Loucy (cell line): ENCODE measurements around the gene PLEKHF1.

Experiments used
- H2AFZ ChIP-seq: fragments of 200-600 bp; sonication (generic); 2 replicates; pipeline ENCODE4 v1.6.0; 2016; ENCODE audit warnings: antibody characterized with exemption, mild to moderate bottlenecking, low read length, moderate library complexity
- H3F3A ChIP-seq: fragments of 200-600 bp; 2 replicates; pipeline ENCODE4 v1.6.0; 2016; ENCODE audit warnings: antibody characterized with exemption, low read depth, mild to moderate bottlenecking
- H3K27me3 ChIP-seq: fragments of 200-600 bp; sonication (generic); 2 replicates; pipeline ENCODE4 v1.6.1; 2014; ENCODE audit warnings: low read length, mild to moderate bottlenecking; ENCODE audit not compliant: insufficient read depth, poor library complexity, severe bottlenecking
- H3K36me3 ChIP-seq: fragments of 200-600 bp; sonication (generic); 2 replicates; pipeline ENCODE4 v1.6.1; 2016; ENCODE audit warnings: low read length; ENCODE audit not compliant: insufficient read depth
- H3K4me1 ChIP-seq: fragments of 200-600 bp; sonication (generic); 2 replicates; pipeline ENCODE4 v1.5.1; 2014; ENCODE audit warnings: low read length, mild to moderate bottlenecking; ENCODE audit not compliant: insufficient read depth, poor library complexity, severe bottlenecking
- H3K4me2 ChIP-seq: fragments of 200-600 bp; sonication (generic); 2 replicates; pipeline ENCODE4 v1.6.0; 2014; ENCODE audit warnings: antibody characterized with exemption, low read length, low read depth, mild to moderate bottlenecking; ENCODE audit not compliant: poor library complexity, severe bottlenecking
- H3K4me3 ChIP-seq: fragments of 200-600 bp; sonication (generic); 2 replicates; pipeline ENCODE4 v1.5.1; 2014; ENCODE audit warnings: low read length, mild to moderate bottlenecking, mixed read lengths; ENCODE audit not compliant: poor library complexity, severe bottlenecking
- H3K79me2 ChIP-seq: fragments of 200-600 bp; sonication (generic); 2 replicates; pipeline ENCODE4 v1.6.1; 2014; ENCODE audit warnings: low read length; ENCODE audit not compliant: insufficient read depth
- H3K9ac ChIP-seq: fragments of 200-600 bp; sonication (generic); 2 replicates; pipeline ENCODE4 v1.6.0; 2014; ENCODE audit warnings: mild to moderate bottlenecking, low read depth, low read length, moderate library complexity; ENCODE audit not compliant: poor library complexity, severe bottlenecking
- H3K9me2 ChIP-seq: fragments of 200-600 bp; sonication (generic); replicated peaks from 2 replicates; pipeline ENCODE4 v1.6.1; 2016; ENCODE audit warnings: low read depth, low read length, mixed read lengths
- H3K9me3 ChIP-seq: fragments of 200-600 bp; sonication (generic); 2 replicates; pipeline ENCODE4 v1.6.1; 2014; ENCODE audit warnings: mild to moderate bottlenecking, antibody characterized with exemption, low read length, low read depth; ENCODE audit not compliant: insufficient read depth
- H4K20me1 ChIP-seq: fragments of 200-600 bp; sonication (generic); 2 replicates; pipeline ENCODE4 v1.6.0; 2014; ENCODE audit warnings: antibody characterized with exemption, low read length, mild to moderate bottlenecking; ENCODE audit not compliant: insufficient read depth, poor library complexity, severe bottlenecking
- CTCF ChIP-seq: fragments of 200-600 bp; sonication (generic); conservative IDR thresholded peaks from 2 replicates; pipeline ENCODE4 v1.5.1; 2014; ENCODE audit warnings: mild to moderate bottlenecking, antibody characterized with exemption, low read length
- EZH2phosphoT487 ChIP-seq: fragments of 200-600 bp; IDR thresholded peaks from 2 replicates; pipeline ENCODE4 v1.6.1; 2018; ENCODE audit warnings: antibody characterized with exemption, mild to moderate bottlenecking, moderate library complexity, borderline replicate concordance

The PLEKHF1 gene

GRCh38 chr19:29672933-29673336, 7.7 kb downstream of the PLEKHF1 start:
- H3K9me2 ChIP-seq = no peaks in the 10 kb centered on the region
- H3K36me3 ChIP-seq = peaks cover 27% of the 10 kb centered on the region; the same call in 1 of the 2 replicates
- H3F3A ChIP-seq = no peaks in the 10 kb centered on the region
- H2AFZ ChIP-seq = no peak overlapping the region
- peaks cover 70% of the 10 kb centered on the region for H3K79me2 ChIP-seq
- H3K4me3 ChIP-seq = peak overlapping the region; percentile 47
- peak overlapping the region; percentile 64 for H3K4me2 ChIP-seq
- H4K20me1 ChIP-seq = no peaks in the 10 kb centered on the region
- no peaks in the 10 kb centered on the region for H3K27me3 ChIP-seq
- H3K9ac ChIP-seq = peak overlapping the region; percentile 56
- no peak for TF ChIP-seq CTCF
- no peak for TF ChIP-seq EZH2phosphoT487
- H3K9me3 ChIP-seq = no peaks in the 10 kb centered on the region
- H3K4me1 ChIP-seq = peaks cover 41% of the 10 kb centered on the region

- H3K27me3 ChIP-seq = no peaks in the 10 kb centered on the region
- peak overlapping the region; percentile 47 for H3K4me3 ChIP-seq
- H3K4me1 ChIP-seq = peaks cover 34% of the 10 kb centered on the region
- TF ChIP-seq EZH2phosphoT487 = no peak
- TF ChIP-seq CTCF = no peak
- peaks cover 62% of the 10 kb centered on the region for H3K79me2 ChIP-seq
- no peak overlapping the region for H2AFZ ChIP-seq
- no peaks in the 10 kb centered on the region for H3K9me2 ChIP-seq
- no peaks in the 10 kb centered on the region for H3F3A ChIP-seq
- H3K4me2 ChIP-seq = peak overlapping the region; percentile 64
- peaks cover 27% of the 10 kb centered on the region; the same call in 1 of the 2 replicates for H3K36me3 ChIP-seq
- H3K9me3 ChIP-seq = no peaks in the 10 kb centered on the region
- H3K9ac ChIP-seq = peak overlapping the region; percentile 56
- H4K20me1 ChIP-seq = no peaks in the 10 kb centered on the region
Measured at GRCh38 chr19:29673451-29674371, 8.4 kb downstream of the PLEKHF1 start.

- H3K4me2 ChIP-seq = no peak overlapping the region
- H3K27me3 ChIP-seq = no peaks in the 10 kb centered on the region
- no peaks in the 10 kb centered on the region for H3K9me2 ChIP-seq
- H4K20me1 ChIP-seq = no peaks in the 10 kb centered on the region
- no peak overlapping the region for H3K9ac ChIP-seq
- peaks cover 54% of the 10 kb centered on the region for H3K79me2 ChIP-seq
- H3K36me3 ChIP-seq = peaks cover 27% of the 10 kb centered on the region; the same call in 1 of the 2 replicates
- no peak overlapping the region for H2AFZ ChIP-seq
- H3K4me3 ChIP-seq = no peak overlapping the region
- peaks cover 30% of the 10 kb centered on the region for H3K4me1 ChIP-seq
- TF ChIP-seq EZH2phosphoT487 (no peak), CTCF (no peak)
- H3F3A ChIP-seq = no peaks in the 10 kb centered on the region
- no peaks in the 10 kb centered on the region for H3K9me3 ChIP-seq
Measured at GRCh38 chr19:29674374-29675119, 9.3 kb downstream of the PLEKHF1 start.
